Measurements from ENCODE around the gene LBHD2. TPM values are rescaled to one million over a fixed set of nuclear protein-coding genes. Genes with fewer than 3 reads are reported as not detected.

The LBHD2 gene
- total and polyA plus RNA-seq, 2 of the 13 experiments (the other 11 are each of a cell fraction or from before 2014, with no cell fraction given): 0.67 to 1.00 TPM

- TF ChIP-seq ELK4 (CRISPR knock-in tag; IDR thresholded peaks at IDR 0.05; ENCODE audit: borderline replicate concordance) (no peak), ZNF780A (CRISPR knock-in tag; IDR thresholded peaks at IDR 0.05) (no peak), SUZ12 (IDR thresholded peaks at IDR 0.05; ENCODE audit: low read depth, low read length) (no peak), ZNF12 (CRISPR knock-in tag; IDR thresholded peaks at IDR 0.05) (no peak), KDM4B (CRISPR knock-in tag; IDR thresholded peaks at IDR 0.05) (no peak), GLMP (CRISPR knock-in tag; IDR thresholded peaks at IDR 0.05; ENCODE audit: borderline replicate concordance) (no peak), ZFP82 (CRISPR knock-in tag; IDR thresholded peaks at IDR 0.05; ENCODE audit: borderline replicate concordance) (no peak), ZNF121 (CRISPR knock-in tag; IDR thresholded peaks at IDR 0.05) (no peak), WIZ (CRISPR knock-in tag; IDR thresholded peaks at IDR 0.05) (no peak), EHMT2 (IDR thresholded peaks at IDR 0.05; ENCODE audit: borderline replicate concordance, low read depth, low read length) (no peak), DPF2 (CRISPR knock-in tag; IDR thresholded peaks at IDR 0.05; ENCODE audit: borderline replicate concordance, low read depth) (no peak), TERF1 (CRISPR knock-in tag; IDR thresholded peaks at IDR 0.05) (no peak)
Measured at GRCh38 chr14:103097994-103098957, 14.3 kb downstream of the LBHD2 start (continued).
